Smooth muscle cell (in vitro differentiated cells): ENCODE data around the gene INTS15. TPM values are rescaled to one million over a fixed set of nuclear protein-coding genes. Genes with fewer than 3 reads are reported as not detected.

Experiments used
- DNase-seq: peaks from one replicate; lab custom pipeline; 2025; ENCODE audit not compliant: unreplicated experiment; lab: John Stamatoyannopoulos, UW
- H2AFZ ChIP-seq: fragments of 200-600 bp; sonication (generic); 2 replicates; pipeline ENCODE4 v1.6.0; 2016; ENCODE audit warnings: antibody characterized with exemption, low read depth, mild to moderate bottlenecking
- H3F3A ChIP-seq: fragments of 200-600 bp; sonication (generic); 2 replicates; pipeline ENCODE4 v1.6.0; 2017; ENCODE audit warnings: antibody characterized with exemption, low read depth
- H3K27ac ChIP-seq: fragments of 200-600 bp; sonication (generic); 2 replicates; pipeline ENCODE4 v1.5.1; 2016; ENCODE audit warnings: low read depth, mild to moderate bottlenecking
- H3K27me3 ChIP-seq: fragments of 200-600 bp; sonication (generic); 2 replicates; pipeline ENCODE4 v1.6.1; 2016; ENCODE audit warnings: low read depth, mild to moderate bottlenecking
- H3K36me3 ChIP-seq: fragments of 200-600 bp; sonication (generic); 2 replicates; pipeline ENCODE4 v1.5.1; 2016; ENCODE audit warnings: low read depth
- H3K4me1 ChIP-seq: fragments of 200-600 bp; sonication (generic); 2 replicates; pipeline ENCODE4 v1.5.1; 2016; ENCODE audit warnings: low read depth
- H3K4me2 ChIP-seq: fragments of 200-600 bp; sonication (generic); 2 replicates; pipeline ENCODE4 v1.6.0; 2016; ENCODE audit warnings: mild to moderate bottlenecking
- H3K4me3 ChIP-seq: fragments of 200-600 bp; sonication (generic); 2 replicates; pipeline ENCODE4 v1.5.1; 2016; ENCODE audit warnings: mild to moderate bottlenecking
- H3K79me2 ChIP-seq: fragments of 200-600 bp; sonication (generic); 2 replicates; pipeline ENCODE4 v1.6.0; 2016; ENCODE audit warnings: low read depth, mild to moderate bottlenecking
- H3K9ac ChIP-seq: fragments of 200-600 bp; sonication (generic); 2 replicates; pipeline ENCODE4 v1.6.0; 2016; ENCODE audit warnings: low read depth
- H3K9me3 ChIP-seq: fragments of 200-600 bp; sonication (generic); replicated peaks from 2 replicates; pipeline ENCODE4 v1.5.1; 2016; ENCODE audit warnings: low read depth
- H4K20me1 ChIP-seq: fragments of 200-600 bp; sonication (generic); 2 replicates; pipeline ENCODE4 v1.6.0; 2016; ENCODE audit warnings: low read depth
- WGBS: methylation state at CpG from one replicate; pipeline ENCODE4 v1.1.7; 2016; ENCODE audit warnings: low lambda C conversion rate; 5-methylcytosine and 5-hydroxymethylcytosine counted together
- polyA plus RNA-seq: library from polyadenylated mRNA; unstranded; fragments of >200 nt; fragmentation: Nextera tagmentation; extraction: Ambion mirVana; gene quantifications from 2 replicates; pipeline ENCODE4 v1.2.1, GENCODE V29; 2016
- total RNA-seq: library from RNA; depleted of rRNA; stranded (reverse); fragments of >200 nt; gene quantifications from 2 replicates; pipeline ENCODE4 v1.2.3, GENCODE V29; 2014
- TF ChIP-seq, protein P1 (sequence below): fragments of 200-600 bp; sonication (generic); IDR thresholded peaks from 2 replicates; pipeline ENCODE4 v1.5.1; 2017; ENCODE audit warnings: borderline replicate concordance, mild to moderate bottlenecking, antibody characterized with exemption; ENCODE audit not compliant: insufficient read depth, poor library complexity, severe bottlenecking

Gene INTS15
- total and polyA plus RNA-seq, 2 experiments from 2014 or later: 14.7 to 25.9 TPM

GRCh38 chr7:6567886-6568285 lies 21.9 kb upstream of the INTS15 start:
- Histone ChIP-seq H3K4me2 (no peak overlapping the region), H3K27me3 (no peaks in the 10 kb centered on the region), H3K36me3 (no peaks in the 10 kb centered on the region), H3K9me3 (no peaks in the 10 kb centered on the region), H3K9ac (no peak overlapping the region), H4K20me1 (no peaks in the 10 kb centered on the region), H2AFZ (no peak overlapping the region), H3K79me2 (no peaks in the 10 kb centered on the region), H3K27ac (no peak overlapping the region), H3F3A (no peaks in the 10 kb centered on the region), H3K4me3 (no peak overlapping the region), H3K4me1 (no peaks in the 10 kb centered on the region)
- DNase-seq: no peak
- 92% methylated on average over 3 of the region's 3 CpGs for WGBS
- TF ChIP-seq, protein P1, sequence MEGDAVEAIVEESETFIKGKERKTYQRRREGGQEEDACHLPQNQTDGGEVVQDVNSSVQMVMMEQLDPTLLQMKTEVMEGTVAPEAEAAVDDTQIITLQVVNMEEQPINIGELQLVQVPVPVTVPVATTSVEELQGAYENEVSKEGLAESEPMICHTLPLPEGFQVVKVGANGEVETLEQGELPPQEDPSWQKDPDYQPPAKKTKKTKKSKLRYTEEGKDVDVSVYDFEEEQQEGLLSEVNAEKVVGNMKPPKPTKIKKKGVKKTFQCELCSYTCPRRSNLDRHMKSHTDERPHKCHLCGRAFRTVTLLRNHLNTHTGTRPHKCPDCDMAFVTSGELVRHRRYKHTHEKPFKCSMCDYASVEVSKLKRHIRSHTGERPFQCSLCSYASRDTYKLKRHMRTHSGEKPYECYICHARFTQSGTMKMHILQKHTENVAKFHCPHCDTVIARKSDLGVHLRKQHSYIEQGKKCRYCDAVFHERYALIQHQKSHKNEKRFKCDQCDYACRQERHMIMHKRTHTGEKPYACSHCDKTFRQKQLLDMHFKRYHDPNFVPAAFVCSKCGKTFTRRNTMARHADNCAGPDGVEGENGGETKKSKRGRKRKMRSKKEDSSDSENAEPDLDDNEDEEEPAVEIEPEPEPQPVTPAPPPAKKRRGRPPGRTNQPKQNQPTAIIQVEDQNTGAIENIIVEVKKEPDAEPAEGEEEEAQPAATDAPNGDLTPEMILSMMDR: no peak

GRCh38 chr7:6571160-6571779 lies 18.6 kb upstream of the INTS15 start:
- H3K27me3 ChIP-seq: no peaks in the 10 kb centered on the region
- DNase-seq: no peak
- H4K20me1 ChIP-seq: no peaks in the 10 kb centered on the region
- TF ChIP-seq, protein P1: no peak
- no peak overlapping the region for H2AFZ ChIP-seq
- H3K9me3 ChIP-seq: no peaks in the 10 kb centered on the region
- H3K79me2 ChIP-seq: no peaks in the 10 kb centered on the region
- H3K9ac ChIP-seq: no peak overlapping the region
- H3K4me2 ChIP-seq: no peak overlapping the region
- no peaks in the 10 kb centered on the region for H3F3A ChIP-seq
- H3K36me3 ChIP-seq: no peaks in the 10 kb centered on the region
- H3K4me1 ChIP-seq: no peaks in the 10 kb centered on the region
- 92% methylated on average over 7 of the region's 7 CpGs for WGBS
- no peak overlapping the region for H3K27ac ChIP-seq
- H3K4me3 ChIP-seq: no peak overlapping the region

GRCh38 chr7:6575281-6576023 lies 14.4 kb upstream of the INTS15 start:
- no peak for DNase-seq
- Histone ChIP-seq H2AFZ (no peak overlapping the region), H3K27ac (no peak overlapping the region), H3K4me3 (no peak overlapping the region), H3K4me1 (peaks cover 6% of the 10 kb centered on the region), H3K4me2 (no peak overlapping the region), H3K27me3 (no peaks in the 10 kb centered on the region), H4K20me1 (no peaks in the 10 kb centered on the region), H3F3A (no peaks in the 10 kb centered on the region), H3K36me3 (no peaks in the 10 kb centered on the region), H3K79me2 (no peaks in the 10 kb centered on the region), H3K9ac (no peak overlapping the region), H3K9me3 (no peaks in the 10 kb centered on the region)
- TF ChIP-seq, protein P1: no peak
- WGBS: 89% methylated on average over 9 of the region's 9 CpGs
